HG03354 (cell line): ENCODE results near the gene ATP5MG.
"Not testable (repeated sequence)": the region's sequence is repeated elsewhere in the genome, so short reads cannot be mapped to it uniquely, and the experiment has no call there.

Experiments used
- ATAC-seq: cut with Tn5 transposase; IDR thresholded peaks from one replicate; pipeline ENCODE4 v1.9.1; 2021; ENCODE audit warnings: mild to moderate bottlenecking; ENCODE audit not compliant: unreplicated experiment, poor library complexity, severe bottlenecking

Gene ATP5MG

DNA sequence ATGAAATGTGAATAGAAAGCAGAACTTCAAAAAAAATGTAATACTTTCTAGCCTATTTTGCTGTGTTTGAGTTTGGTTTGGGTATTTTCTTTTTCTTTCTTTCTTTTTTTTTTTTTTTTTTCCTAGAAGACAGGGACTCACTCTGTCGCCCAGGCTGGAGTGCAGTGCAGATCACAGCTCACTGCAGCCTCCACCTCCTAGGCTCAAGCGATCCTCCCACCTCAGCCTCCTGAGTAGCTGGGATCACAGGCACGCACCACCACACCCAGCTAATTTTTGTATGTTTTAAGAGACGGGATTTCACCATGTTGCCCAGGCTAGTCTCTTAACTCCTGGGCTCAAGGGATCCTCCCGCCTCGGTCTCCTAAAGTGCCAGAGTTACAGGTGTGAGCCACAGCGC is 1.2 kb downstream of the ATP5MG start:
- not testable (repeated sequence) for ATAC-seq

DNA sequence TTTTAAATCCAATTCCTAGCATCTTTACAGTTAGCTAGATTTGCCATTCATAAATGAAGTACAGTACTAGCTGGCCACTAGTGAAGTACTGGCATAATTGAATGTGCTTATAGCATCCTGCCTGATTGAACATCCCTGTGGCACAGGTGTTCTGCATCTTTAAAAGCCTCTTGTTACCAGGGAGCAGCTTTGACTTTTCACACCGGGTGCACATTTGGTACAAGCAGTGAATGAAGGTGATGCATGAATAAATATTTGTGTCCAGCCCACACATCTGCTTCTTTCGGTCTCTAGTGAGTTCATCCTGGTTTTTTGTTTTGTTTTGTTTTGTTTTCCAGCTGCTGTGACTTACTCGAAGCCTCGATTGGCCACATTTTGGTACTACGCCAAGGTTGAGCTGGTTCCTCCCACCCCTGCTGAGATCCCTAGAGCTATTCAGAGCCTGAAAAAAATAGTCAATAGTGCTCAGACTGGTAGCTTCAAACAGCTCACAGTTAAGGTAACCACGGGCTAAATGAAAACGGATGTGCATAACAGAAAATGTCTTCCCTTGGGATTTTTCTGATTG is 5.3 kb downstream of the ATP5MG start:
- no peak for ATAC-seq

DNA sequence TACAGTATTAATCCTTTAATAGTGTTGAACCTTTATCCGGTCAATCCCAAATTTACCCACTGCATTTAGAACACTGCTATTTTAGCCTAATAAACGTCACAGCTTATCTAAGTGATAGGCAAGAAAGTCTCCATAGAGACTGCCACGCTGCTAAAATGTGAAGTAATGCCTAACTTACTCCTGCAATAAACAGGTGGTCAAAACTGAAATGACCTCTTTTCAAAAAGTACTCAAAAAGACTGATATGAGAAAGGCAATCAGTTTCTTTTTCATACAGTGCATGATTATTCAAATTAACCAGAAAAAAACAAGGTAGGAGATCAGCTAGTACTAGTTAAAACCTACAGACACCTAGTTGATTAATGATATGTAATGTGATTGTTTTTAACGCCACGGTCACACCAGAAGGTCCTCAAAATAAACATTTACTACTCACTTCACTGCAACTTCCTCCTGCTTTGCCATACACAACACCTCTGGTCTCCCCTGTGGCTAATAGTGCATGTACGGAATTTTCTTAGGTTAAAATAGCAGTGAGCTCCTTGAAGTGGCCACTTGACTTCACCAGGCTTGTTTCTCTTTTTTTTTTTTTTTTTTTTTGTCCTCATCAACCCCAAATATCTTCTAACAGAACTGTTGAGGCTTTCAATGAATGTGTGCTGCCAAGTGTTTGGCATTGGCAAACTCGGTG is 8.8 kb downstream of the ATP5MG start:
- ATAC-seq: peak; percentile 79

DNA sequence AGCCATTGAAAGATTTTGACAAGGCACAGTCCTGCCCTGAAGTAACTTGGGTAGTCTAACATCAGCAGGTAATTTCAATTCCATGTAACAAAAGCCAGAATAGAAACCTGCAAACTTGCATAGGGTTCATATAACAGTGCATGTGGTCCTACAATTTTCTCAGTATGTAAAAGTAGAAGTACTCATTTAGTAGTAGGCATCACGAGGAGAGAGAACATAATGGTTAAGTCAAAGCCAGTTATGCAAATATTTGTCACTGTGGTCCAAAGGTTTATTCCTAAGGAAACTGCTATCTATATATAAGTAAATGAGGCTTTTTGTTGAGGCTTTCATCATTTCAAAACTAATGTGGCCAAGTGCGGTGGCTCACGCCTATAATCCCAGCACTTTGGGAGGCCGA is 10.1 kb downstream of the ATP5MG start:
- no peak for ATAC-seq

DNA sequence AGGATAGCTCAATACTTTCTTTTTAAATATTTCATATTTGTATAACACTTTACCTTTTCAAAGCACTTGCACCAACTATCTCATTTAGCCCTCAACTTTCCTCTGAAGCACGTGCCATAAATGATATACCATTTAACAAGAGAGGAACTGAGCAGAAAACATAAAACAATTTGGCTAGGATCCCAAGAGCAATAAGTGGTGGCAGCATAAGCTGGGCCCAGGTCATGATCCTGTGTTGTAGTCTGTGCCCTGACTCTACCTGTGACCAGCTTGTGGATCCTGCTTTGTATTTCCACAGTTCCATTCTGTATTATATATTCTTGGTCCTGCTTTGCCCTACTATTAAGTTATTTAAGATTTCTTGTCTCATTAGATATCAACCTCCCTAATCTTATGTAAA is 11.5 kb downstream of the ATP5MG start:
- no peak for ATAC-seq

DNA sequence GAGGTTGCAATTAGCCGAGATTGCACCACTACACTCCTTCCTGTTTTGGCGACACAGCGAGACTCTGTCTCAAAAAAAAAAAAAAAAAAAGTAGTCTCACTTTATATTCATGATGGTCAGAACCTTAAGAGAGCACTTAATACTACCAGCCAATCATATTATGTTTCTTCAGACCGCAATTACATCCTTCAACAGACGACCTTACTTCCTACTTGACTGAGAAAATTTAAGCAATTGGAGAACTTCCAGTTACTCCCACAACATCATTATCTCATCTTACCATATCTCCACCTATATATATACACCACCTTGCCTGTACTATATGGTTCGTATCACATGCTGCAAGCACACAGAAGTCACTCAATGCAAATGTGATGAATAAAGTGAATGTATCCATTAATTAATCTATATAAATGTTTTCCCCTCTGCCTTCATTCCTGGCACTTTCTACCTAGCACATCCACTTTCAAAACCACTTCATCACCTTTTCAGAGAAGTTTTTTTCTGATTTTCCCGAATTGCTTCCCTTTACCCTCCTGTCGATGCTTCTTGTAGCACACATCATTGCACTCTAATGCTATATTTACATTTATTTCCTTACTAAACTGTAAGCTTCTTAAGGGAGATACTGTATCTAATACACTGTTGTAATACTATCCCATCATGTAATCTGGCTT is 13.8 kb downstream of the ATP5MG start:
- ATAC-seq: no peak

DNA sequence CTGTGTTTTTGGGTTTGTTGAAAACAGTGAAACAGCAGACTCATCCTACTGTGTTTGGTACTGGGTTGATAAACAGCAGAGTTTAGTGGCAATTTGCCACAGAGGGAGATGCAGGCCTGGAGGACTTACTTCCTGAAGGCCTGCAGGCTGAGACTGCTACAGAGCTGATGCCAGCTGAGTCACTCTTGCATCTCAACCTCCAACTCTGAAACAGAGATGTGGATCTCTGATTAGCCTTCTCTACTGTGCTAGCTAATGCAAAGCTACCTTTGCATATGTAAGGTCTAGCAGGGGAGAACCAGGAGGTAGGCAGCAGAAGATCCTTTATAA is 14.3 kb downstream of the ATP5MG start:
- no peak for ATAC-seq

DNA sequence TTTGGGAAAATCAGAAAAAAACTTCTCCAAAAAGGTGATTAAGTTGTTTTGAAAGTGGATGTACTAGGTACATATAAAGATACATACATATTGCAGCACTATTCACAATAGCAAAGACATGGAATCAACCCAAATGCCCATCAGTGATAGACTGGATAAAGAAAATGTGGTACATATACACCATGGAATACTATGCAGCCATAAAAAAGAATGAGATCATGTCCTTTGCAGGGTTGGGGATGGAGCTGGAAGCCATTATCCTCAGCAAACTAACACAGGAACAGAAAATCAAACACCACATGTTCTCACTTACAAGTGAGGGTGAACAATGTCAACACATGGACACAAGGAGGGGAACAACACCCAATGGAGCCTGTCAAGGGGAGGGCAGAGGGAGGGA is 15.5 kb downstream of the ATP5MG start:
- not testable (repeated sequence) for ATAC-seq

DNA sequence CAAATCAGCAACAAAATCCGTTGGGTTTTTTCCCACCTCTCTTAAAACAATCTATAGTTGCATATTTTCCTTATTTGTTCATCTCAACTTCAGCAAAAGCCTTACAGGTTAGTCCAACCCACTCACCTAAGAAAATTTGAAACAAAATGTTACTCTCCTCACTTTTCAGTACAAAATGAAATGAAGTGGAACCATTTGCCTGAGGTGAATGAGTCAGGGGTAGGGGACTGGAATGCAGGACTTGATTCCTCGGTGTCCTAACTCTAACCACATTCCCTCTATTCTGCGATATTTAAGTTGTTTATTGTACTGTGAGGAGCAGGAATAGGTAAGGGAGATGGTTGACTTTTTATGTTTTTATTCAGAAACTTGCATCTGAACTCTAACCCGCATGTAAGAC is 16.4 kb downstream of the ATP5MG start:
- ATAC-seq: no peak

DNA sequence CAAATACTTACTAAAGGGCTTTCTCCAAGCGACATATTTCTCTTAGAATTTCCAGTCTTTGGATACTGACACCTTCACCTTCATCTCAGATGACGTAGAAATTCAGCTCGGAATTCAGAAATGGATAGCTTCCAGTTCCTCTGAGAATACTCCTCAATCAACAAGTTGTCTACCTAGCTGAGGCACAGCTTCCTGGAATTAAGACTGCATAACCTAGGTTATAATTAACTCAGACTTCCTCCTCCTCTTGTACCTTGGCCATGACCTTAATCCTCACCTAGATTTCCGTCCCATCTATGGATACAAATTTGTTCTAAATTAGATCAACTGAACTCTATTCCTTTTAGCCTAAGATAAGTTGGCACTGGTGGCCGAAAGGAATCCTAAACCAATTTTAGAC is 17.4 kb downstream of the ATP5MG start:
- ATAC-seq: no peak

DNA sequence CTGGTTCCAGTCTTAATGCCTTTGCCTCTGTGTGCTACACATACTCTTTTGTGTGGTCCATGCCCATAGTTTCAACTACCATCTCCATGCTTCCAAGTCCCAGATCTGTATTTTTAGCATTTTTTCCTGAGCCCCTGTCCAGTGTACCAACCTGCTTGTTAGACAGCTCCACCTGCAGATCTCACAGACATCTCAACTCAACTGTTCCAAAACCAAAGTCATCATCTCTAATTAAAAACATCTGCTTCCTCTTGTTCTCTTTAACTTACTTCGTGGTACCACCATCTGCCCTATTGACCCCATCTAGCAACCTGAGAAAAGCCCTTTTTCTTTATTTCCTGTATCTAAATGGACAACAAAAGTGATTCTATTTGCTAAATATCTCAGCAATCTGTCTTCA is 26.3 kb downstream of the ATP5MG start:
- no peak for ATAC-seq

DNA sequence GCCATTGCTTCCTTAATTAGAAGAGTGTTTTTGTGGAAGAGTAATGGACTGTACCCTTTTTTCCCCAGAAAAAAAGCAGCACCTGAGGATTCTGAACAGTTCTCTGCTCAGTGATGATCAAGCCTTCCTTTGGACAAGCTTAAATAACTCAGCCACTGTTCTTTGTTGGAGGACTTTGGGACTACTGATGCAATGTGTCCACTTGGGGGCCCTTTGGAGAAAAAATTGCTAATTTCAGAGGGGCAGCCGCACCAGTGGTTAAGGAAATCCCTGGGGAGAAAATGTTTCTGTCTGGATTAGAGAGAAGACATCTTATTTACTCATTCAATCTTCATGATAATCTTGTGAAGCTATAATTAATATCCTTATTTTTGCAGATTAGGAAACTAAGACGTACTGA is 29.6 kb downstream of the ATP5MG start:
- no peak for ATAC-seq

DNA sequence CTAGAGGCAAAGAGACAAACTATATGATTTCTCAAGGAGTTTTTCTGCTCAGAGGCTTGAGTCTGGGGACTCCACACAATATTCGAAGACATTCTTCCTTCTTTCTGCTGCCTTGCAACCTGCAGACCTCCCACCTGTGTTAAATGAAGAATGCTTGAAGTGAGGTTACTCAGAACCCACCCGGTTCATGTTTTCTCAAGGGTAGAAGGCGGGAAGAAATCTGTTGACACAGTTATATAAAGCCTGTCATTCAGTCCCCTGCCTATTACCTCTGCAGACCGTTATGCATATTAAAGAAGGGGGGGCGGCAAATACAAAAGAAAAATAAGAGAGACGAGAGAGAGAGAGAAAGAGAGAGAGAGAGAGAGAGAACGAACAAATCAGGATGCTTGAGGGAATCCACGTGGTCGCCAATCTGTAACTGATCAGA is 32.7 kb downstream of the ATP5MG start:
- ATAC-seq: no peak

DNA sequence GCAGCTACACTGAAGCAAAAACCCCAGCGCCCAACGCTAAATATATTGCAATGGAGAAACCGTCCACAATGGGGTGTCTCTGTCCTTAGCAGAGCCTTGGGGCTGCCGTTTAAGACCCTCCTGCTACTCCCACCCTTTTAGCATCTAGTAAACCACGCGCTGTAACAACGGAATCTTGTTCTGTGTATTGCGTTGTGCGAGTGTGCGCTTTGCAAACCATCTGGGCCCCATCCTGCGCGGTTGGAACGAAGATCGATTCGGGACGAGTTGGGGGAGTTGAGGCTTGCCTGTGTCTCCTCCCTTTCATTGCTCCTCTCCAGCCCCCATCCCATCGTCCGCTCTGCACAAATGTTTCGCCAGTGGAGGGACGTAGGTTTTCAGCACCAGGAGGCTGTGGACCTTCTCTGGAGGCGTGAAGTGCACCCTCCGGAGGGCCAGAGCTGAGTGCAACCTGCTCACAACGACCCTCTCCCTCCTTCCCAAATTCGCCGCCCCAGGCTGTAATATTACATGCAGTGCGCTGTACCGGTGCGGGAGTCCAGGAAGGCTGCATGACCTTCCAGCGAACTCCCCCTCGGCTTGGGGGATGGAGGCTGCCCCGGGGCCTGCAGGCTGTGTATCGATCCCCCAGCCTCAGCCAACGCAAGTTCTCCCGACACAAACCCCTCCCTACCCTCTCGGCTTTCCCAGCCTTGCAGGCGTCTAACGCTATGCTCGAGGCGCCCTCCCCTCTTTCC is 33.3 kb downstream of the ATP5MG start:
- no peak for ATAC-seq

DNA sequence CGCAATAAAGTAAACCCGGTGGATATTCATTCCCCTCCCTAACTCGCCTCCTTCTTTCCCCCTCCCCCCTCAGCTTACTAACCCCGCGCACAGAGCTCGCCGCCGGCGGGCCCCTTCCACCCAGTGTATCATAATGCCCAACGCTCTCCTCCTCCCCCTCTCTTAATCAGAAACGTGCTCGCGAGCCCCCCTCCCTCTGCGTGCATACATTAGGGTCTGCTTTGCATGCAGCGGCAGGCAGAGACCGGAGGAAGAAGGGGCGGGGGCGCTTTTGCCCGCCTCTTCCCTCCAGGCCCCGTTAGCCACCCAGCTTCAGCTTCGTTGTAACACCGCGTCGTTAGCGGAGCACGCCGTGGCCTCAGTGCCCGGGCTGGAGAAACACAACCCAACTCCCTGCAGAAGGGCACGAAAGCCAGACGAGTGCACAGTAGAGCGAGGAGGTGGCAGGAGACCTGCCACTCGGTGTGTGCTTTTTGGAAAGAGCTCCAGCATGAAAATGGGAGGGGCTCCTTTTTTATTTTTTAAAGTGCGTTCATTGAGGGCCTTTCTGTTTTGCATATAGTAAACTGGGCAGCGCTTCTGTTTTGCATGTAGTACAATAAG is 34.0 kb downstream of the ATP5MG start:
- peak; percentile 29 for ATAC-seq

DNA sequence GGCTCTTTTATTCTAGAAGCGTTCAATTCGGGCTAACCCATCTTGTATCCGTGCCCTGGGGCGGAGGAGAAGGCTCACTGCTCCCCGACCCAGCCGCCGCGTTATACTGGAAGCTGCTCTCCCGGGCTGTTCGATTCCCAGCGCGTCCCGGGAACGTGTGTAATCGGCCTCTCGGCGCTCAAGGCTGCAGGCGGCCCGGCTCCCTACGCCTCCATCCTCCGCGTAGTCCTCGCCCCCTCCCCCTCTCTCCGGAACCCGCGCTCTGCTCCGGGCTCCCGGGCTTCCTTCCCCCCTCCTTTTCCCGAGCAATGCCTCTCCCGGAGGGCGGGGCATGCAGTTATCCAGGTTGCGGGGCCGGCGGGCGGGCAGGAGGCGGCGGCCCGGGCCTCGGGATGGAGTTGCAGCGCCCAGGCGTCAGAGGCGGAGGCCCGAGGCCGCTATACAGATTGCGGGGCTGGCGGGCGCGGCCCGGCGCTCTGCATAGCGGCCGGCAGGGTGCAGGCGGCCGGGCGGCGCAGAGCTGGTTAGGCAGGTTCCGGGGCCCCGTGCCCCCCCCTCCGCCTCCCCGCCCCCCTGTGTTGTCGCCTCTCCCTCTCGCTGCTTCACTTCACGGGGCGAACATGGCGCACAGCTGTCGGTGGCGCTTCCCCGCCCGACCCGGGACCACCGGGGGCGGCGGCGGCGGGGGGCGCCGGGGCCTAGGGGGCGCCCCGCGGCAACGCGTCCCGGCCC is 34.7 kb downstream of the ATP5MG start, which contains the start of gene KMT2A:
Gene KMT2A (plus strand): TSS at position 600 of the 732 bp plus-strand sequence. CDS start 21 bp downstream, at position 621.
- peak; percentile 57 for ATAC-seq

DNA sequence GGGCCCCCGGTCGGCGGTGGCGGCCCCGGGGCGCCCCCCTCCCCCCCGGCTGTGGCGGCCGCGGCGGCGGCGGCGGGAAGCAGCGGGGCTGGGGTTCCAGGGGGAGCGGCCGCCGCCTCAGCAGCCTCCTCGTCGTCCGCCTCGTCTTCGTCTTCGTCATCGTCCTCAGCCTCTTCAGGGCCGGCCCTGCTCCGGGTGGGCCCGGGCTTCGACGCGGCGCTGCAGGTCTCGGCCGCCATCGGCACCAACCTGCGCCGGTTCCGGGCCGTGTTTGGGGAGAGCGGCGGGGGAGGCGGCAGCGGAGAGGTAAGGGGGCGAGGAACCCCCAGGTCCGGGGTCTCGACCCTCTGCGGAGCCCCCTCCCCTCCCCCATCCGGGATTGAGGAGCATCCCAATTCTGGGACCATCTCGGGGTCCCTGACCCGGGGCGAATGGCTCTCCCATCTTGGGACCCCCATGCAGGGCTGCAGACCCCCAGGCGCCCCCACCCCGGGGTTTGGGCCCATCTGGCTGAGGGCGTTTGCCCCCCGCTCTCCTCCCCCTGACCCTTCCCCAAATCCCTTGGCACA is 35.3 kb downstream of the ATP5MG start:
- ATAC-seq: peak; percentile 14

DNA sequence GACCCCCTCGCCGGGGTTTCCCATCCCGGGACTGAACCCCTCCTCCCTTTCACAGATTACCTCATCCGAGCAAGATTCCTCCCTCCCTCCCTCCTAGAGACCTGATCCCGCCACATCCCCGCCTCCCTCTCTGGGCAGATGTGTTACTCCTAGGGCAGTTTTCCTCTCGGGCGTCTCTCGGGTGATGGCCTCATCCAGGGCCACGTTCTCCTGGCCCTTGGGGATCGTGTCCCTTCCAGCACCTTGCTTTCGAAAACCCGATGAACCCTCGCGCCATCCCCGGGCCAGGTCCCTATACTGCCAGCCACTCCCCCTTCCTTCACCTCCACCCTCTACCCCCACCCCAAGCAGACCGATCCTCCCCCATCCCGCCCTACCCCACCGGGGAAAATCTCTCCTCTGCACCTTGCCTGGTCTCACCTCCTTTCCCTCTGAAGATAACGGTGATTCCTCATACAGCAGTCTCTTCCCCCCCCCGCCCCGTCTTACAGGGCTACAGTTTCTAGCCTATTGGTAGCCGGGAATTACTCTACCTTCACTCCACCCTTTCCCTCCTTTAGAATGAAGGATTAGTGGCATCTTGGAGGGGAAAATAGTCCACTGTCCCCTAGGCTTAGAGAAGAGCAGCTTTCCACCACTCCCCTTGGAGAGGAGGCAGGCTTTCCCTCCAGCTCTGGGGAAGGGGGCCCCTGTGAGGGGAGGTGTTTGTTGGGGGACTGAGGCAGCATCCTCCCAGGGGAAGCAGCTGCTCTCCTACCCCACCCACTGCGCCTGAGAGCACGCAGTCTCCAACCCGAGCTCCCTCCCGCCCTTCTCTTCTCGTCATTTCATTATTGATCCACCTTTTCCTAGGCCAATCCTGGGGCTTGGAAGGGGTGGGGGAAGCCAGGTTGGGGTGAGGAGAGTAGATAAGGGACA is 36.1 kb downstream of the ATP5MG start:
- no peak for ATAC-seq
